NT2/D1 (cell line): ENCODE results near the gene MACO1.
"Not testable (repeated sequence)": the region's sequence is repeated elsewhere in the genome, so short reads cannot be mapped to it uniquely, and the experiment has no call there.

ENCODE experiments used
- SUZ12 ChIP-seq: IDR thresholded peaks from 2 replicates; pipeline ENCODE4 v1.6.1; 2011; ENCODE audit not compliant: insufficient read length, insufficient read depth; ENCODE audit errors: extremely low read depth
- ZNF274 ChIP-seq: IDR thresholded peaks from 2 replicates; pipeline ENCODE4 v1.6.1; 2011; ENCODE audit warnings: mild to moderate bottlenecking, low read depth, low read length

- TF ChIP-seq ZNF274, SUZ12: not testable (repeated sequence)
Measured at GRCh38 chr1:25414157-25414556, 16.5 kb upstream of the MACO1 start.
